HepG2 (cell line): Measurements from ENCODE around the gene DCC. TPM values are rescaled to one million over a fixed set of nuclear protein-coding genes. Genes with fewer than 3 reads are reported as not detected.

ENCODE experiments used
- ATAC-seq: fragments of 200-7000 bp; cut with Tn5 transposase; 3 replicates; pipeline ENCODE4 v1.9.1; 2020; ENCODE audit warnings: mild to moderate bottlenecking, moderate library complexity
- BruUV-seq: library from RNA; stranded (reverse); fragments of 400-500 nt; replicated peaks from 2 replicates; lab custom pipeline; 2021; lab: Mats Ljungman, UMichigan
- CTCF ChIA-PET: fragments of 300-600 bp; formaldehyde crosslinking; extraction: SDS; loops from one replicate; lab custom pipeline; 2021; ENCODE audit warnings: low total read pairs, inconsistent platforms, low intra/inter-chr PET ratio; lab: Yijun Ruan, JAX
- POLR2A ChIA-PET: fragments of 350-600 bp; sonication (Branson Sonifier 250); formaldehyde crosslinking; loops from one replicate; lab custom pipeline; 2020; ENCODE audit warnings: antibody characterized with exemption, inconsistent platforms; lab: Yijun Ruan, JAX
- DNase-seq: peaks from one replicate; pipeline ENCODE4 v3.0.0-alpha.2; 2015; ENCODE audit warnings: low spot score
- FAIRE-seq: peaks from 3 replicates; lab custom pipeline; 2011; peaks lifted over from hg19 to GRCh38; lab: Jason Lieb, UNC
- H2AFZ ChIP-seq: one replicate; pipeline ENCODE4 v1.6.1; 2011; ENCODE audit warnings: low read length, inconsistent platforms
- H3K27ac ChIP-seq: fragments of 300-600 bp; 3 replicates; pipeline ENCODE4 v1.8.0; 2011; ENCODE audit warnings: mixed run types, mild to moderate bottlenecking, mixed read lengths, low read length, inconsistent platforms; ENCODE audit not compliant: insufficient read depth; ENCODE audit errors: extremely low read length
- H3K27me3 ChIP-seq, 2 experiments: fragments of 200-600 bp in 1 of 2; 2 replicates in 1 of 2; 3 replicates in 1 of 2; pipeline versions ENCODE4 v1.6.0 to v1.8.0; 2011; ENCODE audit warnings: low read length in 2 of 2, mild to moderate bottlenecking in 2 of 2, moderate library complexity in 2 of 2, inconsistent platforms in 1 of 2; ENCODE audit not compliant: insufficient read depth in 2 of 2, control insufficient read depth in 1 of 2
- H3K36me3 ChIP-seq, 2 experiments: fragments of 200-600 bp in 1 of 2; replicated peaks in 1 of 2; 2 replicates in 1 of 2; 3 replicates in 1 of 2; pipeline versions ENCODE4 v1.5.1 to v1.8.0; 2011; ENCODE audit warnings: low read length in 2 of 2, inconsistent platforms in 1 of 2; ENCODE audit not compliant: insufficient read depth in 2 of 2, control insufficient read depth in 1 of 2
- H3K4me1 ChIP-seq: 2 replicates; pipeline ENCODE4 v1.5.1; 2012; ENCODE audit warnings: low read length, inconsistent platforms; ENCODE audit not compliant: insufficient read depth
- H3K4me2 ChIP-seq: 2 replicates; pipeline ENCODE4 v1.6.0; 2011; ENCODE audit warnings: low read depth, low read length, inconsistent platforms
- H3K4me3 ChIP-seq, 3 experiments: fragments of 200-600 bp in 1 of 3; sonication (generic), shearing (Covaris generic) in 1 of 3; replicated peaks in 1 of 3; 2 replicates each; pipeline ENCODE4 v1.5.1; 2011 to 2016; ENCODE audit warnings: low read length in 3 of 3, inconsistent platforms in 2 of 3, low read depth in 2 of 3, mild to moderate bottlenecking in 2 of 3, control low read depth in 1 of 3, mixed read lengths in 1 of 3; ENCODE audit not compliant: insufficient read depth in 1 of 3
- H3K79me2 ChIP-seq: one replicate; pipeline ENCODE4 v1.6.1; 2011; ENCODE audit warnings: low read length, inconsistent platforms; ENCODE audit not compliant: insufficient read depth
- H3K9ac ChIP-seq: 2 replicates; pipeline ENCODE4 v1.6.0; 2011; ENCODE audit warnings: mild to moderate bottlenecking, low read depth, low read length, inconsistent platforms; ENCODE audit not compliant: insufficient read depth
- H3K9me3 ChIP-seq: 2 replicates; pipeline ENCODE4 v1.5.1; 2012; ENCODE audit warnings: mild to moderate bottlenecking, low read length
- H4K20me1 ChIP-seq: 2 replicates; pipeline ENCODE4 v1.6.0; 2011; ENCODE audit warnings: inconsistent platforms, mild to moderate bottlenecking, low read length, moderate library complexity; ENCODE audit not compliant: insufficient read depth
- FOXA1 ChIP-seq, 2 experiments: fragments of 450-650 bp in 1 of 2; sonication (generic) in 1 of 2; formaldehyde crosslinking in 1 of 2; IDR thresholded peaks; 2 replicates each; pipeline versions ENCODE4 v1.4.0 to v1.6.1; 2016 to 2020; ENCODE audit warnings: missing genetic modification reagents in 1 of 2
- RBM39 ChIP-seq: fragments of 200-400 bp; formaldehyde crosslinking; IDR thresholded peaks from one replicate; pipeline ENCODE4 v1.6.1; 2018; ENCODE audit warnings: antibody characterized with exemption, mild to moderate bottlenecking, low read depth, low read length; ENCODE audit not compliant: poor library complexity, severe bottlenecking
- TBL1XR1 ChIP-seq: fragments of 150-350 bp; IDR thresholded peaks from 2 replicates; pipeline ENCODE4 v1.6.1; 2014; ENCODE audit warnings: borderline replicate concordance, low read length; ENCODE audit not compliant: partially characterized antibody
- TEAD2 ChIP-seq: sonication (generic); formaldehyde crosslinking; IDR thresholded peaks from 2 replicates; pipeline ENCODE4 v1.9.0; 2021; ENCODE audit warnings: missing genetic modification reagents
- ZNF101 ChIP-seq: sonication (generic); formaldehyde crosslinking; IDR thresholded peaks from 2 replicates; pipeline ENCODE4 v1.4.0; 2020; ENCODE audit warnings: mild to moderate bottlenecking, low read depth, missing genetic modification reagents, borderline replicate concordance
- WGBS: methylation state at CpG from one replicate; pipeline ENCODE4 v1.1.6; 2017; ENCODE audit warnings: low lambda C conversion rate; 5-methylcytosine and 5-hydroxymethylcytosine counted together
- in situ Hi-C: cut with HindIII; loops from 2 replicates; pipeline ENCODE4 v1.10.0; 2017; ENCODE audit warnings: low pct_unique_long_range_greater_than_20kb; ENCODE audit not compliant: extremely low pct_ligation_motif_present
- intact Hi-C: fragments of 100-400 bp; cut with micrococcal nuclease; formaldehyde crosslinking; loops from one replicate; pipeline ENCODE4 v1.10.0; 2022; ENCODE audit not compliant: unreplicated experiment
- polyA plus RNA-seq, 8 experiments: library from polyadenylated mRNA; depleted of rRNA in 3 of 8; stranded (reverse) in 7 of 8; unstranded in 1 of 8; fragments of >200 nt; fragmentation: Illumina TruSeq in 4 of 8; extraction: Trizol in 4 of 8; gene quantifications; 2 replicates each; pipeline versions ENCODE4 v1.2.1 to v1.2.3, GENCODE V29; 2011 to 2016; ENCODE audit warnings: low read depth in 4 of 8, missing spikeins in 1 of 8, mixed read lengths in 1 of 8; ENCODE audit not compliant: insufficient read depth in 1 of 8
- total RNA-seq, 5 experiments: library from RNA; depleted of rRNA; stranded (reverse); fragments of >200 nt; fragmentation: Illumina TruSeq; extraction: Trizol; gene quantifications; 2 replicates each; pipeline ENCODE4 v1.2.3, GENCODE V29; 2016; ENCODE audit warnings: low read depth in 1 of 5
- TF ChIP-seq, protein P1 (sequence below): sonication (generic); formaldehyde crosslinking; IDR thresholded peaks from 2 replicates; pipeline ENCODE4 v1.4.0; 2020; ENCODE audit warnings: mild to moderate bottlenecking, missing genetic modification reagents
- TF ChIP-seq, protein P2 (sequence below): sonication (generic); formaldehyde crosslinking; conservative IDR thresholded peaks from 2 replicates; pipeline ENCODE4 v1.8.1; 2023; ENCODE audit warnings: missing genetic modification reagents
- TF ChIP-seq, protein P3 (sequence below): sonication (generic); formaldehyde crosslinking; IDR thresholded peaks from 2 replicates; pipeline ENCODE4 v1.8.0; 2022; ENCODE audit warnings: missing genetic modification reagents, low read depth, mild to moderate bottlenecking, borderline replicate concordance
- TF ChIP-seq, protein P4 (sequence below): sonication (generic); formaldehyde crosslinking; IDR thresholded peaks from 2 replicates; pipeline ENCODE4 v1.8.0; 2022; ENCODE audit warnings: missing genetic modification reagents, mild to moderate bottlenecking, moderate library complexity, borderline replicate concordance

Gene DCC
- total and polyA plus RNA-seq, 2 of the 13 experiments (the other 11 are each of a cell fraction or from before 2014, with no cell fraction given), result not detected

DNA sequence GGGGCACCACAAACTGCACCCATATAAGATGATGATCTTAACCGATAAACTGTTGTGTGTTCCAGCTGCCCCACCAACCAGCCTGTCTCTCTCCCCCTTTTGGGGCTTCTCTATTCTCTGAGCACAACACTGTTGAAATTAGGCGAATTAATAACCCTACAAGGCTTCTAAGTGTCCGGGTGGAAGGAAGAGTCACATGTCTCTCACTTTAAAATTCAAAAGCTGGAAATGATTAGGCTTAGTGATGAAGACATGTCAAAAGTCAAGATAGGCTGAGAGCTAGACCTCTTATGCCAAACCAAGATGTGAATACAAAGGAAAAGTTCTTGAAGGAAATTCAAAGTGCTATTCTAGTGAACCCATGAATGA is 1102.4 kb downstream of the DCC start (continued):
- TF ChIP-seq, protein P1, sequence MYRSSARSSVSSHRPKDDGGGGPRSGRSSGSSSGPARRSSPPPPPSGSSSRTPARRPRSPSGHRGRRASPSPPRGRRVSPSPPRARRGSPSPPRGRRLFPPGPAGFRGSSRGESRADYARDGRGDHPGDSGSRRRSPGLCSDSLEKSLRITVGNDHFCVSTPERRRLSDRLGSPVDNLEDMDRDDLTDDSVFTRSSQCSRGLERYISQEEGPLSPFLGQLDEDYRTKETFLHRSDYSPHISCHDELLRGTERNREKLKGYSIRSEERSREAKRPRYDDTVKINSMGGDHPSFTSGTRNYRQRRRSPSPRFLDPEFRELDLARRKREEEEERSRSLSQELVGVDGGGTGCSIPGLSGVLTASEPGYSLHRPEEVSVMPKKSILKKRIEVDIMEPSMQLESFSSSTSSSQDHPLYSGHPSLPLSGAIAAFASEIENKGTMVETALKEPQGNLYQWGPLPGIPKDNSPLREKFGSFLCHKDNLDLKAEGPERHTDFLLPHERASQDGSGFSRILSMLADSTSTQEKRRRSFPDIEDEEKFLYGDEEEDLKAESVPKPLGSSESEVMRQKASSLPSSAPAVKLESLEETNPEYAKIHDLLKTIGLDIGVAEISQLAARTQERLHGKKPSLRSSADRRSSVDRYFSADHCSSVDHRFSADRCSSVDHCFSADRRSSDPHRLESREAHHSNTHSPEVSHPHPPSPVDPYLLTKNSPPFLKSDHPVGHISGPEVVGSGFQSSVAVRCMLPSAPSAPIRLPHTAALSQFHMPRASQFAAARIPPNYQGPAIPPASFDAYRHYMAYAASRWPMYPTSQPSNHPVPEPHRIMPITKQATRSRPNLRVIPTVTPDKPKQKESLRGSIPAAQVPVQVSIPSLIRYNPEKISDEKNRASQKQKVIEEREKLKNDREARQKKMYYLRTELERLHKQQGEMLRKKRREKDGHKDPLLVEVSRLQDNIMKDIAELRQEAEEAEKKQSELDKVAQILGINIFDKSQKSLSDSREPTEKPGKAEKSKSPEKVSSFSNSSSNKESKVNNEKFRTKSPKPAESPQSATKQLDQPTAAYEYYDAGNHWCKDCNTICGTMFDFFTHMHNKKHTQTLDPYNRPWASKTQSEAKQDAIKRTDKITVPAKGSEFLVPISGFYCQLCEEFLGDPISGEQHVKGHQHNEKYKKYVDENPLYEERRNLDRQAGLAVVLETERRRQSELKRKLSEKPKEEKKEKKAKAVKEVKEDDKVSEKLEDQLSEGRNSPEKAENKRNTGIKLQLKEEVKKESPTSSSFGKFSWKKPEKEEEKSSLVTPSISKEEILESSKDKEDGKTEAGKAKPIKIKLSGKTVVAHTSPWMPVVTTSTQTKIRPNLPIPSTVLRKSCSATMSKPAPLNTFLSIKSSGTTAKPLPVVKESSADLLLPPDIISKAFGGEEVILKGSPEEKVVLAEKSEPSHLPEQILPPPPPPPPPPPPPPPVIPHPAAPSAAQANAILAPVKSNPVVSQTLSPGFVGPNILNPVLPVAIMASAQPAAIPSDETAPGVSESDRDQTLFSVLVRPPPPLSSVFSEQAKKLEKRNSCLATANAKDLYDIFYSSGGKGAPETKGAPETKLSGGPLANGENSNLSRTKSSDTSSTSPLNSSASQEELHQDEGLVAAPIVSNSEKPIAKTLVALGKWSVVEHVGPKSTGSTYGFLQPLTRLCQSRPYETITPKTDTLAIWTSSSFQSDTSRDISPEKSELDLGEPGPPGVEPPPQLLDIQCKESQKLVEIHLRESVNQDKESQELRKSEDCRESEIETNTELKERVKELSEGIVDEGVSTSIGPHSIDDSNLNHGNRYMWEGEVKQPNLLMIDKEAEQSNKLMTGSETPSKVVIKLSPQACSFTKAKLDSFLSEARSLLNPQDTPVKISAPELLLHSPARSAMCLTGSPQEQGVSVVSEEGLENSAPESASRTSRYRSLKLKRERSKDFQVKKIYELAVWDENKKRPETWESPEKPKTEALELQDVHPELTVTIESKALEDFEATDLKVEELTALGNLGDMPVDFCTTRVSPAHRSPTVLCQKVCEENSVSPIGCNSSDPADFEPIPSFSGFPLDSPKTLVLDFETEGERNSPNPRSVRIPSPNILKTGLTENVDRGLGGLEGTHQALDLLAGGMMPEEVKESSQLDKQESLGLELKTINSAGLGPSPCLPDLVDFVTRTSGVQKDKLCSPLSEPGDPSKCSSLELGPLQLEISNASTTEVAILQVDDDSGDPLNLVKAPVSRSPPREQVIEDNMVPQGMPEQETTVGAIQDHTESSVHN (CRISPR knock-in tag), result no peak

DNA sequence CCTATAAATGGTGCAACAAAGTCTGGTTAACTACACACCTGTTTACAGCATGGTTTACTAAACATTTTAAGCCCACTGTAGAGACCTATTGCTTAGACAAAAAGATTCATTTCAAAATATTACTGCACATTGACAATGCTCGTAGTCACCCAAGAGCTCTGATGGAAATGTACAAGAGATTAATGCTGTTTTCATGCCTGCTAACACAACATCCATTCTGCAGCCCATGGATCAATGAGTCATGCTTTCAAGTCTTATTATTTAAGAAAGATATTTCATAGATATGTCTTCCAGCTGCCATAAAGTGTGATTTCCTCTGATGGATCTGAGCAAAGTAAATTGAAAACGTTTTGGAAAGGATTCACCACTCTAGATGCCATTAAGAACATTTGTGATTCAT is 1103.3 kb downstream of the DCC start:
- DNase-seq (no peak), FAIRE-seq (no peak), ATAC-seq (no peak)
- no peak overlapping the region for H2AFZ ChIP-seq
- in situ Hi-C loops, result no loop called here
- BruUV-seq, result no TSS peak
- H3K9me3 ChIP-seq, result no peaks in the 10 kb centered on the region
- no peaks in the 10 kb centered on the region for H3K27me3 ChIP-seq
- no peak overlapping the region for H3K4me2 ChIP-seq
- 0% methylated on average over 2 of the region's 2 CpGs for WGBS
- H4K20me1 ChIP-seq, result no peaks in the 10 kb centered on the region
- ChIA-PET CTCF (no interaction called here), POLR2A (no interaction called here)
- H3K27ac ChIP-seq, result no peak overlapping the region
- no peaks in the 10 kb centered on the region for H3K79me2 ChIP-seq
- H3K9ac ChIP-seq, result no peak overlapping the region
- no peak overlapping the region for H3K4me3 ChIP-seq
- H3K4me1 ChIP-seq, result no peaks in the 10 kb centered on the region
- intact Hi-C loops, result no loop called here
- no peaks in the 10 kb centered on the region for H3K36me3 ChIP-seq
- no peak for TF ChIP-seq RBM39
- TF ChIP-seq ZNF101 (CRISPR knock-in tag), result no peak
- no peak for TF ChIP-seq TBL1XR1
- TF ChIP-seq FOXA1 (IDR thresholded peaks at IDR 0.05), result no peak
- no peak for TF ChIP-seq FOXA1 (CRISPR knock-in tag; IDR thresholded peaks at IDR 0.05)
- TF ChIP-seq, protein P2, sequence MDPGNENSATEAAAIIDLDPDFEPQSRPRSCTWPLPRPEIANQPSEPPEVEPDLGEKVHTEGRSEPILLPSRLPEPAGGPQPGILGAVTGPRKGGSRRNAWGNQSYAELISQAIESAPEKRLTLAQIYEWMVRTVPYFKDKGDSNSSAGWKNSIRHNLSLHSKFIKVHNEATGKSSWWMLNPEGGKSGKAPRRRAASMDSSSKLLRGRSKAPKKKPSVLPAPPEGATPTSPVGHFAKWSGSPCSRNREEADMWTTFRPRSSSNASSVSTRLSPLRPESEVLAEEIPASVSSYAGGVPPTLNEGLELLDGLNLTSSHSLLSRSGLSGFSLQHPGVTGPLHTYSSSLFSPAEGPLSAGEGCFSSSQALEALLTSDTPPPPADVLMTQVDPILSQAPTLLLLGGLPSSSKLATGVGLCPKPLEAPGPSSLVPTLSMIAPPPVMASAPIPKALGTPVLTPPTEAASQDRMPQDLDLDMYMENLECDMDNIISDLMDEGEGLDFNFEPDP (CRISPR knock-in tag), result no peak
- no peak for TF ChIP-seq TEAD2
- TF ChIP-seq, protein P3, sequence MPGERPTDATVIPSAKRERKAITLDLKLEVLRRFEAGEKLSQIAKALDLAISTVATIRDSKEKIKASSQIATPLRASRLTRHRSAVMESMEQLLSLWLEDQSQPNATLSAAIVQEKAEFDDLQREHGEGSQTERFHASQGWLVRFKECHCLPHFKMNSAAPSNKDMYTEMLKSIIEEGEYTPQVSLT, result no peak
- TF ChIP-seq, protein P4, sequence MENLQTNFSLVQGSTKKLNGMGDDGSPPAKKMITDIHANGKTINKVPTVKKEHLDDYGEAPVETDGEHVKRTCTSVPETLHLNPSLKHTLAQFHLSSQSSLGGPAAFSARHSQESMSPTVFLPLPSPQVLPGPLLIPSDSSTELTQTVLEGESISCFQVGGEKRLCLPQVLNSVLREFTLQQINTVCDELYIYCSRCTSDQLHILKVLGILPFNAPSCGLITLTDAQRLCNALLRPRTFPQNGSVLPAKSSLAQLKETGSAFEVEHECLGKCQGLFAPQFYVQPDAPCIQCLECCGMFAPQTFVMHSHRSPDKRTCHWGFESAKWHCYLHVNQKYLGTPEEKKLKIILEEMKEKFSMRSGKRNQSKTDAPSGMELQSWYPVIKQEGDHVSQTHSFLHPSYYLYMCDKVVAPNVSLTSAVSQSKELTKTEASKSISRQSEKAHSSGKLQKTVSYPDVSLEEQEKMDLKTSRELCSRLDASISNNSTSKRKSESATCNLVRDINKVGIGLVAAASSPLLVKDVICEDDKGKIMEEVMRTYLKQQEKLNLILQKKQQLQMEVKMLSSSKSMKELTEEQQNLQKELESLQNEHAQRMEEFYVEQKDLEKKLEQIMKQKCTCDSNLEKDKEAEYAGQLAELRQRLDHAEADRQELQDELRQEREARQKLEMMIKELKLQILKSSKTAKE (CRISPR knock-in tag), result no peak
